ENCODE measurements around the gene RHAG. TPM values are rescaled to one million over a fixed set of nuclear protein-coding genes. Genes with fewer than 3 reads are reported as not detected.

RHAG gene
- polyA plus RNA-seq, 3 donors, result not detected

GRCh38 chr6:49565261-49565660 is 71.4 kb downstream of the RHAG start:
- intact Hi-C loops (cut with micrococcal nuclease), result no loop called here
- WGBS (ENCODE audit: insufficient coverage), result no CpG with 5 or more reads among the region's 2 CpGs
- Mint-ChIP-seq H3K27ac (no peak overlapping the region), H3K4me1 (no peaks in the 10 kb centered on the region), H3K9me3 (peaks cover 0 to 8% (median 3%) of the 10 kb centered on the region in 7 donors), H3K36me3 (no peaks in the 10 kb centered on the region), H3K4me3 (no peak overlapping the region), H3K27me3 (ENCODE audit: low read depth in 3 of 3) (peaks cover 0 to 2% (median 0%) of the 10 kb centered on the region in 3 donors)
- H2AFZ ChIP-seq (ENCODE audit: insufficient read depth, low read depth, low read length, poor library complexity, severe bottlenecking), result no peak overlapping the region
- no peaks in the 10 kb centered on the region for H3K27me3 ChIP-seq (ENCODE audit: control insufficient read depth in 2 of 2, insufficient read depth in 2 of 2, low read length in 2 of 2)
- H3K4me2 ChIP-seq (replicated peaks; ENCODE audit: extremely low read depth, low read length, poor library complexity, severe bottlenecking), result no peak overlapping the region
- peaks cover 0 to 5% of the 10 kb centered on the region in 2 donors for H3K9me3 ChIP-seq (replicated peaks in 1 of 2; ENCODE audit: control insufficient read depth in 1 of 2, insufficient read depth in 1 of 2, low read length in 2 of 2)
- H3K4me3 ChIP-seq (replicated peaks in 1 of 3; ENCODE audit: low read depth in 2 of 3, low read length in 3 of 3), result no peak overlapping the region
- no peak overlapping the region for H3K27ac ChIP-seq (ENCODE audit: low read depth in 1 of 2, low read length in 2 of 2)
- no peaks in the 10 kb centered on the region for H3K79me2 ChIP-seq (ENCODE audit: insufficient read depth, low read length)
- H3K36me3 ChIP-seq (replicated peaks in 1 of 2; ENCODE audit: control insufficient read depth in 1 of 2, insufficient read depth in 2 of 2, low read length in 2 of 2), result no peaks in the 10 kb centered on the region
- no peak for TF ChIP-seq CTCF (IDR thresholded peaks at IDR 0.05)
- H3K4me1 ChIP-seq (ENCODE audit: control insufficient read depth in 1 of 2, insufficient read depth in 2 of 2, low read length in 2 of 2), result no peaks in the 10 kb centered on the region
- H4K20me1 ChIP-seq (ENCODE audit: insufficient read depth, low read length), result no peaks in the 10 kb centered on the region
- no peak overlapping the region for H3K9ac ChIP-seq (ENCODE audit: insufficient read depth, low read length, poor library complexity, severe bottlenecking)
- no peak for DNase-seq

- Histone ChIP-seq H3K27me3 (ENCODE audit: control insufficient read depth in 2 of 2, insufficient read depth in 2 of 2, low read length in 2 of 2) (no peaks in the 10 kb centered on the region), H2AFZ (ENCODE audit: insufficient read depth, low read depth, low read length, poor library complexity, severe bottlenecking) (no peak overlapping the region), H3K79me2 (ENCODE audit: insufficient read depth, low read length) (no peaks in the 10 kb centered on the region), H3K4me3 (replicated peaks in 1 of 3; ENCODE audit: low read depth in 2 of 3, low read length in 3 of 3) (no peak overlapping the region), H3K9ac (ENCODE audit: insufficient read depth, low read length, poor library complexity, severe bottlenecking) (no peak overlapping the region), H3K4me2 (replicated peaks; ENCODE audit: extremely low read depth, low read length, poor library complexity, severe bottlenecking) (no peak overlapping the region), H3K36me3 (replicated peaks in 1 of 2; ENCODE audit: control insufficient read depth in 1 of 2, insufficient read depth in 2 of 2, low read length in 2 of 2) (no peaks in the 10 kb centered on the region), H3K9me3 (replicated peaks in 1 of 2; ENCODE audit: control insufficient read depth in 1 of 2, insufficient read depth in 1 of 2, low read length in 2 of 2) (peaks cover 0 to 5% of the 10 kb centered on the region in 2 donors), H3K4me1 (ENCODE audit: control insufficient read depth in 1 of 2, insufficient read depth in 2 of 2, low read length in 2 of 2) (no peaks in the 10 kb centered on the region), H4K20me1 (ENCODE audit: insufficient read depth, low read length) (no peaks in the 10 kb centered on the region), H3K27ac (ENCODE audit: low read depth in 1 of 2, low read length in 2 of 2) (no peak overlapping the region)
- Mint-ChIP-seq H3K36me3 (no peaks in the 10 kb centered on the region), H3K9me3 (peaks cover 0 to 8% (median 3%) of the 10 kb centered on the region in 7 donors), H3K4me1 (no peaks in the 10 kb centered on the region), H3K4me3 (no peak overlapping the region), H3K27ac (no peak overlapping the region), H3K27me3 (ENCODE audit: low read depth in 3 of 3) (peaks cover 0 to under 1% (median 0%) of the 10 kb centered on the region in 3 donors)
- intact Hi-C loops (cut with micrococcal nuclease), result no loop called here
- no peak for DNase-seq
- TF ChIP-seq CTCF (IDR thresholded peaks at IDR 0.05), result no peak
- no CpG with 5 or more reads among the region's 1 CpG for WGBS (ENCODE audit: insufficient coverage)
These were observed 72.1 kb downstream of the RHAG start for GRCh38 chr6:49564552-49564951.
